IPS DF 6.9 (cell line): ENCODE measurements around the gene GALNT10.
"Not testable (repeated sequence)": the region's sequence is repeated elsewhere in the genome, so short reads cannot be mapped to it uniquely, and the experiment has no call there.

Experiments used
- DNase-seq: peaks from one replicate; pipeline ENCODE4 v3.0.0-alpha.2; 2013; ENCODE audit warnings: low read depth, low spot score
- H3K27ac ChIP-seq: one replicate; pipeline ENCODE4 v1.5.1; 2013; ENCODE audit warnings: low read length, control low read depth
- H3K27me3 ChIP-seq: 2 replicates; pipeline ENCODE4 v1.6.1; 2013; ENCODE audit warnings: mild to moderate bottlenecking, low read length; ENCODE audit not compliant: control insufficient read depth, insufficient read depth
- H3K36me3 ChIP-seq: 2 replicates; pipeline ENCODE4 v1.6.1; 2013; ENCODE audit warnings: low read length; ENCODE audit not compliant: control insufficient read depth, insufficient read depth
- H3K4me1 ChIP-seq: 2 replicates; pipeline ENCODE4 v1.6.1; 2013; ENCODE audit warnings: low read length; ENCODE audit not compliant: control insufficient read depth, insufficient read depth
- H3K4me3 ChIP-seq: 2 replicates; pipeline ENCODE4 v1.5.1; 2013; ENCODE audit warnings: mild to moderate bottlenecking, low read length
- H3K9me3 ChIP-seq: 2 replicates; pipeline ENCODE4 v1.6.1; 2013; ENCODE audit warnings: low read length, inconsistent platforms; ENCODE audit not compliant: control insufficient read depth, insufficient read depth
- WGBS: extraction: QIAGEN DNeasy Blood & Tissue Kit; methylation state at CpG from one replicate; pipeline ENCODE4 v1.1.7; 2013; ENCODE audit warnings: mixed read lengths, missing lambda C conversion rate; ENCODE audit not compliant: insufficient read length, insufficient coverage; 5-methylcytosine and 5-hydroxymethylcytosine counted together

Gene GALNT10

GRCh38 chr5:154351566-154351965 lies 161.0 kb downstream of the GALNT10 start:
- H3K36me3 ChIP-seq = no peaks in the 10 kb centered on the region
- no peak overlapping the region for H3K27ac ChIP-seq
- WGBS = no CpG with 5 or more reads among the region's 3 CpGs
- peaks cover 3% of the 10 kb centered on the region; the same call in 1 of the 2 replicates for H3K4me1 ChIP-seq
- no peaks in the 10 kb centered on the region for H3K9me3 ChIP-seq
- no peak for DNase-seq
- no peaks in the 10 kb centered on the region for H3K27me3 ChIP-seq
- no peak overlapping the region for H3K4me3 ChIP-seq

GRCh38 chr5:154352960-154353548 lies 162.5 kb downstream of the GALNT10 start:
- Histone ChIP-seq H3K27me3 (no peaks in the 10 kb centered on the region), H3K27ac (no peak overlapping the region), H3K9me3 (no peaks in the 10 kb centered on the region), H3K36me3 (no peaks in the 10 kb centered on the region), H3K4me3 (no peak overlapping the region), H3K4me1 (peaks cover 3% of the 10 kb centered on the region; the same call in 1 of the 2 replicates)
- WGBS = no CpG with 5 or more reads among the region's 11 CpGs
- no peak for DNase-seq

- DNase-seq = no peak
- Histone ChIP-seq H3K27me3 (no peaks in the 10 kb centered on the region), H3K4me1 (peaks cover 3% of the 10 kb centered on the region; the same call in 1 of the 2 replicates), H3K9me3 (no peaks in the 10 kb centered on the region), H3K36me3 (no peaks in the 10 kb centered on the region), H3K4me3 (no peak overlapping the region), H3K27ac (no peak overlapping the region)
- no CpG with 5 or more reads among the region's 5 CpGs for WGBS
These were observed 164.6 kb downstream of the GALNT10 start for GRCh38 chr5:154355129-154355611.

DNA sequence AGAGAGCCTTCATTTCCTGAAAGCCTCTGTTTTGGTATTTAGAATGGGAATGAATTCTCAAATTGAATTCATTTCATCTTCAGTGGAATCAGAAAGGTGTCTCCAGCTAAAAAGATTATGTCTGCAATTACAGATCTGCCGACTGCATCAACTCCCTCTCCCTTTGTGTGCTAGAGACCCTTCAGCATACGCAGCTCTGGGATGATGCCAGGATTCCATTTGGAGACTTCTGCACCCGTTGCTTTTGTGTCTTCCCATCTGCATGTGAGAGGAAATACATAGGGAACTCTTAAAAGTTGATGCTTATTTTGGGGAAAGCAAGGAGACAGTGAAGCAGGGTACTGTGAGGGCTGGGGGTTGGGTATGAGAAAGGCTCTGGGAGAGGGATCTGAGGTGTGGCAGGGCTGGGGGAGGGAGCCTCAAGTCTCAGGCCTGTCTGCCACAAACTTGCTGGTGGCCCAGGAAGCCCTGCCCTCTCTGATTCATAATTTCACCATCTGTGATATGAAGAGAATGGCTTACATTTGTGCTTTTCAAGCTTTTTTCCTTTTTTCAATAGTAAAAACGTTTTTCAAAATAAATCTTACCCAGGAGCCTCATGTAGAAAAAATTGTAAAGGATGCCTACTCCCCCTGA lies 165.6 kb downstream of the GALNT10 start:
- no CpG with 5 or more reads among the region's 4 CpGs for WGBS
- no peak overlapping the region for H3K4me3 ChIP-seq
- H3K4me1 ChIP-seq = peaks cover 3% of the 10 kb centered on the region; the same call in 1 of the 2 replicates
- no peak overlapping the region for H3K27ac ChIP-seq
- no peaks in the 10 kb centered on the region for H3K27me3 ChIP-seq
- no peaks in the 10 kb centered on the region for H3K9me3 ChIP-seq
- no peaks in the 10 kb centered on the region for H3K36me3 ChIP-seq
- no peak for DNase-seq

DNA sequence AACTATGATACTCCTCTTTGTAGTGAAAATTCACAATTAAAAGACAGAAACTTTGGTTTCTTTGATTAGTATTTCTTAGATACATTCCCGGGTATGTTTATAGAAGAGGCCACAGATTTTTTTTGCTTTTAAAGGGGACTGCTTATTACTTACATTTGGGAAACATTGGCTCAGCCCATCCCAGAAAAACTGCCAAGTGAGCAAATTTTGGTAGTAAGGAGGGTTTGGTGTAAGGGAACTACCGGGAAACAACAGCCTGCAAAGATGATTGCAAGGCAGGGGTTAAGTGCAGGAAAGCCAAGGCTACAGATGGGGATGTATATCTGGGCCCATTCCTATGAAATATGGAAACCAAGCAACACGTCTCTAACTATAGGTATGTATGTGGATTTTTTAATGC lies 166.4 kb downstream of the GALNT10 start:
- H3K4me3 ChIP-seq = no peak overlapping the region
- H3K9me3 ChIP-seq = no peaks in the 10 kb centered on the region
- WGBS = no CpG with 5 or more reads among the region's 3 CpGs
- H3K27me3 ChIP-seq = no peaks in the 10 kb centered on the region
- H3K36me3 ChIP-seq = no peaks in the 10 kb centered on the region
- DNase-seq = no peak
- H3K4me1 ChIP-seq = peaks cover 3% of the 10 kb centered on the region; the same call in 1 of the 2 replicates
- no peak overlapping the region for H3K27ac ChIP-seq

GRCh38 chr5:154358516-154359220 lies 168.1 kb downstream of the GALNT10 start:
- Histone ChIP-seq H3K9me3 (no peaks in the 10 kb centered on the region), H3K4me1 (peaks cover 3% of the 10 kb centered on the region; the same call in 1 of the 2 replicates), H3K27ac (no peak overlapping the region), H3K4me3 (no peak overlapping the region), H3K27me3 (no peaks in the 10 kb centered on the region), H3K36me3 (no peaks in the 10 kb centered on the region)
- no peak for DNase-seq
- no CpG with 5 or more reads among the region's 11 CpGs for WGBS

GRCh38 chr5:154359221-154359573 lies 168.7 kb downstream of the GALNT10 start:
- DNase-seq = no peak
- Histone ChIP-seq H3K27me3 (no peaks in the 10 kb centered on the region), H3K4me1 (peaks cover 3% of the 10 kb centered on the region; the same call in 1 of the 2 replicates), H3K36me3 (no peaks in the 10 kb centered on the region), H3K27ac (no peak overlapping the region), H3K4me3 (no peak overlapping the region), H3K9me3 (no peaks in the 10 kb centered on the region)
- no CpG with 5 or more reads among the region's 4 CpGs for WGBS

DNA sequence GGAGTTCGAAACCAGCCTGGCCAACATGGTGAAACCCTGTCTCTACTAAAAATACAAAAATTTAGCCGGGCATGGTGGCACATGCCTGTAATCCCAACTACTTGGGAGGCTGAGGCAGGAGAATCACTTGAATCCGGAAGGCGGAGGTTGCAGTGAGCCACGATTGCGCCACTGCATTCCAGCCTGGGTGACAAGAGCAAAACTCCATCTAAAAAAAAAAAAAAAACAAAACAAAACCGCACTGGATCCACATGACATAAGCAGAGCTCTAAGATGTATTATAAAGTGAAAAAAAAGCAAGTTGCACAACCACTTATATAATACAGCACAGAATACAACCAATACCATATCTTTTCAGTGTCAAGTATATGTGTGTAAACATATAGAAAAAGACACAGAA lies 169.7 kb downstream of the GALNT10 start:
- no CpG with 5 or more reads among the region's 7 CpGs for WGBS
- not testable (repeated sequence) for H3K27ac ChIP-seq, DNase-seq, H3K9me3 ChIP-seq, H3K27me3 ChIP-seq, H3K4me1 ChIP-seq, H3K36me3 ChIP-seq, H3K4me3 ChIP-seq

DNA sequence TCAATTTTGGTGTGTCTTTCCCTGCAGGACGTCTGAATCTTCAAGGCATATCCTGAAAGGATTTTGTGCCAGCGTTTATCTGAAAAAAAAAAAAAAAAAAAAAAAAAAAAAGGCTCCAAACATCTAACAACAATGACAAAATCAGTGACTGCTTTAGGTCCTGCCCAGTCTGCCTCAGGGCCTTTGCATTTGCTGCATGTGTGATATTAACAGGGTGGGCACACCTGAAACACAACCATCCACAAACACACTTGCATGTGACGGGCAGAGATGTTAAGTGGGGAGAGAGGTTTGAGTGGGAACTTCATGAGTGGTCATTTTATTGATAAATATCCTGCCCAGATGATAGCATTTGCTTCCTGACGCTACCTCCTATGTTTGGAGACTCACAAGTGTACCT lies 172.9 kb downstream of the GALNT10 start:
- no CpG with 5 or more reads among the region's 4 CpGs for WGBS
- Histone ChIP-seq H3K9me3 (no peaks in the 10 kb centered on the region), H3K27ac (no peak overlapping the region), H3K27me3 (no peaks in the 10 kb centered on the region), H3K4me1 (peaks cover 3% of the 10 kb centered on the region; the same call in 1 of the 2 replicates), H3K36me3 (no peaks in the 10 kb centered on the region), H3K4me3 (no peak overlapping the region)
- no peak for DNase-seq

DNA sequence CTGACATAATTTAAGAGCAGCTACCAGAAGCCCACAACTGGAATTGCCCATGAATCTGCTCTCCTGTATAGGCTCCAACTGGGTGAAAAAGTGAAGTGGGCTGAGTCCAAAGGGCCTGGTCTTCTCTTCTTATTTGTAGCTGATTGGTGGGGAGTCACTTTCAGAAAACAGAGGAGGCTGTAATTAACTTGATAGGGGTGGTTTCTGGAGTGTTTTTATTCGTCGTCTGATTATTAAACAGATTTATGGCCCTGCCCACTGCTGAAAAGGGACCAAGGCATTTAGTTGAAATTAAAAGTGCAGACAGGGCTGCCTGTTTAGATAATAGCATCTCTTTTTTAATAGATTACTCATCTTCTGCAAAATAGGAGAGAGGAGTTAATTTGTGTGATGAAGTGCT lies 174.2 kb downstream of the GALNT10 start:
- H3K4me1 ChIP-seq = peaks cover 3% of the 10 kb centered on the region; the same call in 1 of the 2 replicates
- H3K9me3 ChIP-seq = no peaks in the 10 kb centered on the region
- H3K27ac ChIP-seq = no peak overlapping the region
- no peaks in the 10 kb centered on the region for H3K27me3 ChIP-seq
- WGBS = no CpG with 5 or more reads among the region's 2 CpGs
- H3K4me3 ChIP-seq = no peak overlapping the region
- H3K36me3 ChIP-seq = no peaks in the 10 kb centered on the region
- no peak for DNase-seq
